HEK293 (cell line): ENCODE measurements around the gene NFRKB.

Source experiments
- CTCF ChIA-PET: fragments of 350-600 bp; formaldehyde crosslinking; extraction: SDS; loops from one replicate; lab custom pipeline; 2021; ENCODE audit warnings: antibody characterized with exemption; lab: Yijun Ruan, JAX
- POLR2A ChIA-PET: fragments of 300-600 bp; formaldehyde crosslinking; extraction: SDS; loops from one replicate; lab custom pipeline; 2020; ENCODE audit warnings: antibody characterized with exemption, inconsistent platforms; lab: Yijun Ruan, JAX
- H3K27ac ChIP-seq: fragments of 200-500 bp; sonication (Bioruptor generic); 2 replicates; pipeline ENCODE4 v1.5.1; 2014; ENCODE audit warnings: low read depth, low read length, control low read depth, inconsistent platforms; ENCODE audit errors: extremely low read depth
- H3K36me3 ChIP-seq, 2 experiments: fragments of 200-500 bp in 1 of 2; sonication (Bioruptor generic) in 1 of 2; 1 replicate in 1 of 2; 2 replicates in 1 of 2; pipeline ENCODE4 v1.5.1; 2014 to 2017; ENCODE audit warnings: inconsistent platforms in 2 of 2, low read length in 2 of 2; ENCODE audit not compliant: control insufficient read depth in 2 of 2, insufficient read depth in 1 of 2
- H3K4me1 ChIP-seq: fragments of 200-500 bp; sonication (Bioruptor generic); 2 replicates; pipeline ENCODE4 v1.5.1; 2014; ENCODE audit warnings: mild to moderate bottlenecking, low read length, inconsistent platforms; ENCODE audit not compliant: control insufficient read depth, insufficient read depth
- H3K4me3 ChIP-seq: 2 replicates; pipeline ENCODE4 v1.5.1; 2011; ENCODE audit warnings: low read depth, mild to moderate bottlenecking, control low read depth, low read length, moderate library complexity
- H3K9me3 ChIP-seq: fragments of 200-500 bp; sonication (Bioruptor generic); 2 replicates; pipeline ENCODE4 v1.5.1; 2014; ENCODE audit warnings: low read depth, low read length, inconsistent platforms; ENCODE audit not compliant: control insufficient read depth, insufficient read depth
- HOXC10 ChIP-seq: sonication (generic); formaldehyde crosslinking; IDR thresholded peaks from 2 replicates; pipeline ENCODE4 v1.8.1; 2023; ENCODE audit warnings: mild to moderate bottlenecking, missing genetic modification reagents
- KLF17 ChIP-seq: fragments of 450-650 bp; formaldehyde crosslinking; IDR thresholded peaks from 2 replicates; pipeline ENCODE4 v1.5.1; 2016; ENCODE audit warnings: missing biosample characterization, missing genetic modification characterization
- REPIN1 ChIP-seq: fragments of 450-650 bp; formaldehyde crosslinking; IDR thresholded peaks from 2 replicates; pipeline ENCODE4 v1.5.1; 2017; ENCODE audit warnings: missing biosample characterization, missing genetic modification characterization, low read depth
- SP2 ChIP-seq: fragments of 450-650 bp; formaldehyde crosslinking; IDR thresholded peaks from 2 replicates; pipeline ENCODE4 v1.5.1; 2016; ENCODE audit warnings: missing biosample characterization, missing genetic modification characterization
- SP7 ChIP-seq: fragments of 450-650 bp; formaldehyde crosslinking; IDR thresholded peaks from 2 replicates; pipeline ENCODE4 v1.5.1; 2016; ENCODE audit warnings: missing biosample characterization, missing genetic modification characterization
- ZFP37 ChIP-seq: fragments of 450-650 bp; formaldehyde crosslinking; IDR thresholded peaks from 2 replicates; pipeline ENCODE4 v1.5.1; 2016; ENCODE audit warnings: missing biosample characterization, missing genetic modification characterization
- ZIC2 ChIP-seq: fragments of 450-650 bp; formaldehyde crosslinking; IDR thresholded peaks from 2 replicates; pipeline ENCODE4 v1.5.1; 2016; ENCODE audit warnings: missing biosample characterization, missing genetic modification characterization
- ZNF169 ChIP-seq: fragments of 450-650 bp; formaldehyde crosslinking; IDR thresholded peaks from 2 replicates; pipeline ENCODE4 v1.5.1; 2016; ENCODE audit warnings: missing biosample characterization, missing genetic modification characterization
- ZNF175 ChIP-seq: fragments of 450-650 bp; formaldehyde crosslinking; IDR thresholded peaks from 2 replicates; pipeline ENCODE4 v1.5.1; 2016; ENCODE audit warnings: missing biosample characterization, missing genetic modification characterization
- ZNF214 ChIP-seq: fragments of 450-650 bp; formaldehyde crosslinking; IDR thresholded peaks from 2 replicates; pipeline ENCODE4 v1.5.1; 2017; ENCODE audit warnings: missing biosample characterization, mild to moderate bottlenecking, missing genetic modification characterization, borderline replicate concordance
- ZNF26 ChIP-seq: fragments of 450-650 bp; formaldehyde crosslinking; IDR thresholded peaks from 2 replicates; pipeline ENCODE4 v1.5.1; 2016; ENCODE audit warnings: missing biosample characterization, missing genetic modification characterization
- ZNF302 ChIP-seq: fragments of 450-650 bp; formaldehyde crosslinking; IDR thresholded peaks from 2 replicates; pipeline ENCODE4 v1.5.1; 2016; ENCODE audit warnings: missing biosample characterization, missing genetic modification characterization, low read depth
- ZNF354C ChIP-seq: fragments of 450-650 bp; formaldehyde crosslinking; IDR thresholded peaks from 2 replicates; pipeline ENCODE4 v1.5.1; 2016; ENCODE audit warnings: missing biosample characterization, missing genetic modification characterization, low read depth, borderline replicate concordance
- ZNF48 ChIP-seq: fragments of 450-650 bp; formaldehyde crosslinking; IDR thresholded peaks from 2 replicates; pipeline ENCODE4 v1.5.1; 2016; ENCODE audit warnings: missing biosample characterization, missing genetic modification characterization
- ZNF521 ChIP-seq: fragments of 450-650 bp; formaldehyde crosslinking; IDR thresholded peaks from 2 replicates; pipeline ENCODE4 v1.5.1; 2017; ENCODE audit warnings: missing biosample characterization, mild to moderate bottlenecking, missing genetic modification characterization
- ZNF558 ChIP-seq: fragments of 450-650 bp; formaldehyde crosslinking; IDR thresholded peaks from 2 replicates; pipeline ENCODE4 v1.5.1; 2016; ENCODE audit warnings: missing biosample characterization, missing genetic modification characterization
- ZNF561 ChIP-seq: fragments of 450-650 bp; IDR thresholded peaks from 2 replicates; pipeline ENCODE4 v1.5.1; 2018; ENCODE audit warnings: missing biosample characterization, missing genetic modification characterization, borderline replicate concordance
- ZNF610 ChIP-seq: fragments of 450-650 bp; formaldehyde crosslinking; IDR thresholded peaks from 2 replicates; pipeline ENCODE4 v1.5.1; 2016; ENCODE audit warnings: missing biosample characterization, missing genetic modification characterization, borderline replicate concordance
- ZNF670 ChIP-seq: fragments of 450-650 bp; formaldehyde crosslinking; IDR thresholded peaks from 2 replicates; pipeline ENCODE4 v1.5.1; 2016; ENCODE audit warnings: missing biosample characterization, missing genetic modification characterization, low read depth
- TF ChIP-seq, protein P1 (sequence below): fragments of 450-650 bp; formaldehyde crosslinking; IDR thresholded peaks from 2 replicates; pipeline ENCODE4 v1.5.1; 2017; ENCODE audit warnings: missing biosample characterization, missing genetic modification characterization
- TF ChIP-seq, protein P2 (sequence below): sonication (generic); formaldehyde crosslinking; IDR thresholded peaks from 2 replicates; pipeline ENCODE4 v1.8.1; 2022; ENCODE audit warnings: mild to moderate bottlenecking, moderate library complexity, missing genetic modification reagents
- TF ChIP-seq, protein P3 (sequence below): fragments of 450-650 bp; formaldehyde crosslinking; IDR thresholded peaks from 2 replicates; pipeline ENCODE4 v1.5.1; 2016; ENCODE audit warnings: missing biosample characterization, missing genetic modification characterization
- TF ChIP-seq, protein P4 (sequence below): fragments of 450-650 bp; formaldehyde crosslinking; IDR thresholded peaks from 2 replicates; pipeline ENCODE4 v1.5.1; 2016; ENCODE audit warnings: missing biosample characterization, missing genetic modification characterization

Gene NFRKB

DNA sequence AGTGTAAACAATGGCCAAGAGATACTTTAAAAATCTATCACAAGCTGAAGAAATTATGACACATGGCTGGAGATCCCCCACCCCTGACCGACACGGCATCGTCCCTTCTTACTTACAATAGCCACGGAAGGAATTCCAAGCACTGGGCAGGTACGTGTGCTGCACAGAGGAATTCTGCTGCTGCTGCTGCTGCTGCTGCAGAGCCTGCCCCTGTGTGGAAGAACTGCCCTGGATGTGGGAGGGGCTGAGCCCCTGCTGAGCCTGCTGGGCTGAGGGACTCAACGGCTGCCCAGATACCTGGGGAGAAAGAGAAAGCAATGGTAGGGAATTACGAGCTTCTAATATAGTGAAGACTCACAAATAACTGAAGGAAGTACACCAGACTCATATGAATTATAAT, 15.0 kb upstream of the NFRKB start:
- no peak for TF ChIP-seq ZNF561
- no peak for TF ChIP-seq ZFP37 (tag by site-specific recombination)
- TF ChIP-seq HOXC10 (CRISPR knock-in tag), result no peak
- peak; percentile 43; the same call in 1 of the 2 replicates for TF ChIP-seq ZIC2 (tag by site-specific recombination)
- TF ChIP-seq ZNF214 (tag by site-specific recombination), result no peak
- Histone ChIP-seq H3K36me3 (peaks cover 0 to 40% of the 10 kb centered on the region in 2 experiments; a peak in 2 of 3 replicates), H3K9me3 (no peaks in the 10 kb centered on the region), H3K27ac (no peak overlapping the region), H3K4me3 (no peak overlapping the region), H3K4me1 (no peaks in the 10 kb centered on the region)
- CTCF ChIA-PET, result interaction anchor here (1.3 kb wide), 2 partner anchors 9 to 13 kb away, joined by 5 to 7 read pairs; no protein-coding TSS in a partner anchor
- POLR2A ChIA-PET, result no interaction called here

GRCh38 chr11:129905402-129905801, 10.0 kb upstream of the NFRKB start:
- Histone ChIP-seq H3K9me3 (no peaks in the 10 kb centered on the region), H3K36me3 (peaks cover 0 to 45% of the 10 kb centered on the region in 2 experiments; a peak in 2 of 3 replicates)
- POLR2A ChIA-PET, result no interaction called here
- TF ChIP-seq, protein P1, sequence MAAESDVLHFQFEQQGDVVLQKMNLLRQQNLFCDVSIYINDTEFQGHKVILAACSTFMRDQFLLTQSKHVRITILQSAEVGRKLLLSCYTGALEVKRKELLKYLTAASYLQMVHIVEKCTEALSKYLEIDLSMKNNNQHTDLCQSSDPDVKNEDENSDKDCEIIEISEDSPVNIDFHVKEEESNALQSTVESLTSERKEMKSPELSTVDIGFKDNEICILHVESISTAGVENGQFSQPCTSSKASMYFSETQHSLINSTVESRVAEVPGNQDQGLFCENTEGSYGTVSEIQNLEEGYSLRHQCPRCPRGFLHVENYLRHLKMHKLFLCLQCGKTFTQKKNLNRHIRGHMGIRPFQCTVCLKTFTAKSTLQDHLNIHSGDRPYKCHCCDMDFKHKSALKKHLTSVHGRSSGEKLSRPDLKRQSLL (tag by site-specific recombination), result no peak
- TF ChIP-seq, protein P2, sequence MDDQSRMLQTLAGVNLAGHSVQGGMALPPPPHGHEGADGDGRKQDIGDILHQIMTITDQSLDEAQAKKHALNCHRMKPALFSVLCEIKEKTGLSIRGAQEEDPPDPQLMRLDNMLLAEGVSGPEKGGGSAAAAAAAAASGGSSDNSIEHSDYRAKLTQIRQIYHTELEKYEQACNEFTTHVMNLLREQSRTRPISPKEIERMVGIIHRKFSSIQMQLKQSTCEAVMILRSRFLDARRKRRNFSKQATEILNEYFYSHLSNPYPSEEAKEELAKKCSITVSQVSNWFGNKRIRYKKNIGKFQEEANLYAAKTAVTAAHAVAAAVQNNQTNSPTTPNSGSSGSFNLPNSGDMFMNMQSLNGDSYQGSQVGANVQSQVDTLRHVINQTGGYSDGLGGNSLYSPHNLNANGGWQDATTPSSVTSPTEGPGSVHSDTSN (CRISPR knock-in tag), result no peak
- TF ChIP-seq ZNF26, result no peak
- TF ChIP-seq, all 188 proteins: peak for 0
- Histone ChIP-seq H3K4me1 (no peaks in the 10 kb centered on the region), H3K27ac (no peak overlapping the region), H3K4me3 (no peak overlapping the region)
- CTCF ChIA-PET, result no interaction called here

DNA sequence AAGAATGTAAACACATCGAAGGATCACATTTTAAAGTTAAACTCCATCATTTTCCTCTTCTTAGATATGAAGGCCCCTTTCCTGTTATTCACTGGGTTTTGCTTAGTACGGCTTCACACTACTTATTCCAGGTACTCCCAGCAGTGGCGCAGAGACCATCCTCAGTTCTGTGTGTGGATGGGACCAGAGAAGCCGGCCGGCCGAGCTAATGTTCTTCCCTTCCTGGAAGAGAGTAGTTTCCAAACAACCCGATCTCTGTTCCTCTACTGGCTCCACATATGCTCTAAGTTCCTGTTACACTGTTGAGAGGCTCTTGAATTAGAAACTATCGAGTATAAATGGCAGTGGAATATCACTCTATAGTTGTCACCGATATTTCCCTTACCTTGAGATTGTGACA, 684 bp upstream of the NFRKB start:
- Histone ChIP-seq H3K4me1 (no peaks in the 10 kb centered on the region), H3K27ac (peak overlapping the region; percentile 51; the same call in 1 of the 2 replicates), H3K36me3 (peaks cover 14 to 36% of the 10 kb centered on the region in 2 experiments), H3K9me3 (no peaks in the 10 kb centered on the region), H3K4me3 (no peak overlapping the region; the same call in 1 of the 2 replicates)
- ChIA-PET CTCF (interaction anchor here (0.6 kb wide), 1 partner anchor 12 kb away, joined by 3 read pairs; no protein-coding TSS in a partner anchor), POLR2A (interaction anchor here (0.8 to 2.4 kb wide), 2 partner anchors 17 to 34 kb away, joined by 3 to 9 read pairs; no protein-coding TSS in a partner anchor)
- TF ChIP-seq SP2 (tag by site-specific recombination) (no peak), ZNF48 (no peak), ZNF558 (tag by site-specific recombination) (no peak), ZNF354C (tag by site-specific recombination) (no peak), ZNF175 (tag by site-specific recombination) (no peak), ZFP37 (tag by site-specific recombination) (no peak), REPIN1 (tag by site-specific recombination) (no peak), ZNF302 (tag by site-specific recombination) (no peak), ZNF670 (no peak), ZNF521 (no peak), SP7 (tag by site-specific recombination) (no peak), ZNF169 (tag by site-specific recombination) (no peak), KLF17 (no peak), ZNF610 (no peak)
- TF ChIP-seq, protein P3, sequence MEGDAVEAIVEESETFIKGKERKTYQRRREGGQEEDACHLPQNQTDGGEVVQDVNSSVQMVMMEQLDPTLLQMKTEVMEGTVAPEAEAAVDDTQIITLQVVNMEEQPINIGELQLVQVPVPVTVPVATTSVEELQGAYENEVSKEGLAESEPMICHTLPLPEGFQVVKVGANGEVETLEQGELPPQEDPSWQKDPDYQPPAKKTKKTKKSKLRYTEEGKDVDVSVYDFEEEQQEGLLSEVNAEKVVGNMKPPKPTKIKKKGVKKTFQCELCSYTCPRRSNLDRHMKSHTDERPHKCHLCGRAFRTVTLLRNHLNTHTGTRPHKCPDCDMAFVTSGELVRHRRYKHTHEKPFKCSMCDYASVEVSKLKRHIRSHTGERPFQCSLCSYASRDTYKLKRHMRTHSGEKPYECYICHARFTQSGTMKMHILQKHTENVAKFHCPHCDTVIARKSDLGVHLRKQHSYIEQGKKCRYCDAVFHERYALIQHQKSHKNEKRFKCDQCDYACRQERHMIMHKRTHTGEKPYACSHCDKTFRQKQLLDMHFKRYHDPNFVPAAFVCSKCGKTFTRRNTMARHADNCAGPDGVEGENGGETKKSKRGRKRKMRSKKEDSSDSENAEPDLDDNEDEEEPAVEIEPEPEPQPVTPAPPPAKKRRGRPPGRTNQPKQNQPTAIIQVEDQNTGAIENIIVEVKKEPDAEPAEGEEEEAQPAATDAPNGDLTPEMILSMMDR (tag by site-specific recombination), result no peak
- TF ChIP-seq, protein P4, sequence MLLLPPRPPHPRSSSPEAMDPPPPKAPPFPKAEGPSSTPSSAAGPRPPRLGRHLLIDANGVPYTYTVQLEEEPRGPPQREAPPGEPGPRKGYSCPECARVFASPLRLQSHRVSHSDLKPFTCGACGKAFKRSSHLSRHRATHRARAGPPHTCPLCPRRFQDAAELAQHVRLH (tag by site-specific recombination), result no peak
